Fibroblast of lung (primary cell): Measurements from ENCODE around the gene ZSCAN4. TPM values are rescaled to one million over a fixed set of nuclear protein-coding genes. Genes with fewer than 3 reads are reported as not detected.
A peak's percentile ranks its signal among the peaks of the same experiment; 100 is the strongest.

ENCODE experiments used
- DNase-seq, 2 donors: peaks; one replicate each; pipeline versions ENCODE4 v3.0.0 to v3.0.0-alpha.2; 2010; ENCODE audit warnings: low read depth in 2 of 2
- H2AFZ ChIP-seq: 2 replicates; pipeline ENCODE4 v1.5.1; 2012; ENCODE audit warnings: low read length, control low read depth, inconsistent platforms
- H3K27ac ChIP-seq: 2 replicates; pipeline ENCODE4 v1.5.1; 2011; ENCODE audit warnings: low read length, control low read depth; ENCODE audit not compliant: insufficient read depth
- H3K27me3 ChIP-seq: 2 replicates; pipeline ENCODE4 v1.5.1; 2011; ENCODE audit warnings: mild to moderate bottlenecking, low read length; ENCODE audit not compliant: control insufficient read depth, insufficient read depth
- H3K36me3 ChIP-seq: 2 replicates; pipeline ENCODE4 v1.5.1; 2011; ENCODE audit warnings: low read length; ENCODE audit not compliant: control insufficient read depth, insufficient read depth
- H3K4me1 ChIP-seq: 2 replicates; pipeline ENCODE4 v1.5.1; 2011; ENCODE audit warnings: low read length; ENCODE audit not compliant: control insufficient read depth, insufficient read depth; ENCODE audit errors: extremely low read depth
- H3K4me2 ChIP-seq: 2 replicates; pipeline ENCODE4 v1.5.1; 2011; ENCODE audit warnings: low read length, control low read depth; ENCODE audit not compliant: insufficient read depth; ENCODE audit errors: extremely low read depth
- H3K4me3 ChIP-seq, 4 experiments: fragments of 200-600 bp in 1 of 4; sonication (generic) in 1 of 4; replicated peaks in 1 of 4; 2 replicates each; pipeline ENCODE4 v1.5.1; 2011 to 2016; ENCODE audit warnings: low read length in 4 of 4, low read depth in 3 of 4, mild to moderate bottlenecking in 3 of 4, control low read depth in 2 of 4, inconsistent platforms in 1 of 4, mixed read lengths in 1 of 4; ENCODE audit not compliant: insufficient read depth in 1 of 4; ENCODE audit errors: control extremely low read depth in 1 of 4
- H3K79me2 ChIP-seq: 2 replicates; pipeline ENCODE4 v1.5.1; 2012; ENCODE audit warnings: mild to moderate bottlenecking, low read length, inconsistent platforms; ENCODE audit not compliant: control insufficient read depth, insufficient read depth
- H3K9ac ChIP-seq: 2 replicates; pipeline ENCODE4 v1.5.1; 2011; ENCODE audit warnings: mild to moderate bottlenecking, low read length, control low read depth; ENCODE audit not compliant: insufficient read depth
- H3K9me3 ChIP-seq: 2 replicates; pipeline ENCODE4 v1.5.1; 2012; ENCODE audit warnings: low read depth, low read length; ENCODE audit not compliant: control insufficient read depth, insufficient read depth
- H4K20me1 ChIP-seq: 2 replicates; pipeline ENCODE4 v1.5.1; 2011; ENCODE audit warnings: low read length; ENCODE audit not compliant: control insufficient read depth, insufficient read depth; ENCODE audit errors: extremely low read depth
- CTCF ChIP-seq, 2 donors: IDR thresholded peaks in 1 of 2; conservative IDR thresholded peaks in 1 of 2; 1 replicate in 1 of 2; 2 replicates in 1 of 2; pipeline ENCODE4 v1.5.1; 2011 to 2012; ENCODE audit warnings: low read length in 2 of 2, control low read depth in 1 of 2, inconsistent platforms in 1 of 2, low read depth in 1 of 2, mild to moderate bottlenecking in 1 of 2
- EZH2 ChIP-seq: IDR thresholded peaks from 2 replicates; pipeline ENCODE4 v1.5.1; 2012; ENCODE audit warnings: low read length, control low read depth, mild to moderate bottlenecking; ENCODE audit errors: missing control alignments
- polyA minus RNA-seq: library from RNA; depleted of rRNA, polyadenylated mRNA; stranded (reverse); fragments of >200 nt; gene quantifications from 2 replicates; pipeline ENCODE4 v1.2.3, GENCODE V29; 2011; ENCODE audit warnings: low replicate concordance
- polyA plus RNA-seq, 2 donors: library from polyadenylated mRNA; depleted of rRNA in 1 of 2; stranded (reverse) in 1 of 2; unstranded in 1 of 2; fragments of >200 nt; gene quantifications; 2 replicates each; pipeline ENCODE4 v1.2.1, GENCODE V29; 2011 to 2012; ENCODE audit warnings: missing spikeins in 1 of 2
- total RNA-seq: library from RNA; depleted of rRNA; stranded (reverse); fragments of >200 nt; gene quantifications from 2 replicates; pipeline ENCODE4 v1.2.1, GENCODE V29; 2014

The ZSCAN4 gene, protein sequence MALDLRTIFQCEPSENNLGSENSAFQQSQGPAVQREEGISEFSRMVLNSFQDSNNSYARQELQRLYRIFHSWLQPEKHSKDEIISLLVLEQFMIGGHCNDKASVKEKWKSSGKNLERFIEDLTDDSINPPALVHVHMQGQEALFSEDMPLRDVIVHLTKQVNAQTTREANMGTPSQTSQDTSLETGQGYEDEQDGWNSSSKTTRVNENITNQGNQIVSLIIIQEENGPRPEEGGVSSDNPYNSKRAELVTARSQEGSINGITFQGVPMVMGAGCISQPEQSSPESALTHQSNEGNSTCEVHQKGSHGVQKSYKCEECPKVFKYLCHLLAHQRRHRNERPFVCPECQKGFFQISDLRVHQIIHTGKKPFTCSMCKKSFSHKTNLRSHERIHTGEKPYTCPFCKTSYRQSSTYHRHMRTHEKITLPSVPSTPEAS
- total RNA-seq (not detected in 2 replicates), polyA plus RNA-seq (not detected in 2 replicates), polyA minus RNA-seq (not detected in 2 replicates)
- polyA plus RNA-seq (2012), result not detected in 2 replicates

GRCh38 chr19:57668635-57669034 is at the start of gene ZSCAN4:
TSS of gene ZSCAN4 (plus strand) at chr19:57668935. CDS start at chr19:57676146, 7,211 bp downstream.
- TF ChIP-seq EZH2 (no peak), CTCF (conservative IDR thresholded peaks at IDR 0.05 in 1 of 2, IDR thresholded peaks at IDR 0.05 in 1 of 2; ENCODE audit: low read depth in 1 of 2, low read length in 2 of 2) (no peak)
- DNase-seq, result no peak
- no peak within 1 kb of the TSS for H3K27ac ChIP-seq

GRCh38 chr19:57620673-57621348 is 47.9 kb upstream of the ZSCAN4 start:
- peak; percentile 21 to 47 for DNase-seq
- Histone ChIP-seq H3K27me3 (no peaks in the 10 kb centered on the region), H3K9ac (no peak overlapping the region), H2AFZ (no peak overlapping the region), H3K79me2 (peaks cover 52% of the 10 kb centered on the region), H3K36me3 (peaks cover 20% of the 10 kb centered on the region), H4K20me1 (no peaks in the 10 kb centered on the region), H3K9me3 (peaks cover 20% of the 10 kb centered on the region), H3K4me3 (no peak overlapping the region), H3K4me1 (no peaks in the 10 kb centered on the region), H3K4me2 (no peak overlapping the region), H3K27ac (no peak overlapping the region)
- TF ChIP-seq EZH2 (no peak), CTCF (conservative IDR thresholded peaks at IDR 0.05 in 1 of 2, IDR thresholded peaks at IDR 0.05 in 1 of 2; ENCODE audit: low read depth in 1 of 2, low read length in 2 of 2) (no peak)

More at GRCh38 chr19:57668635-57669034, at the start of gene ZSCAN4:
- H3K36me3 ChIP-seq, result no peaks in the 10 kb centered on the region
- no peak within 1 kb of the TSS for H3K4me3 ChIP-seq
- no peaks in the 10 kb centered on the region for H4K20me1 ChIP-seq
- no peaks in the 10 kb centered on the region for H3K27me3 ChIP-seq
- no peaks in the 10 kb centered on the region for H3K4me1 ChIP-seq
- H3K9ac ChIP-seq, result no peak within 1 kb of the TSS
- no peak within 1 kb of the TSS for H2AFZ ChIP-seq
- no peaks in the 10 kb centered on the region for H3K9me3 ChIP-seq
- no peak within 1 kb of the TSS for H3K4me2 ChIP-seq
- H3K79me2 ChIP-seq, result no peaks in the 10 kb centered on the region

DNA sequence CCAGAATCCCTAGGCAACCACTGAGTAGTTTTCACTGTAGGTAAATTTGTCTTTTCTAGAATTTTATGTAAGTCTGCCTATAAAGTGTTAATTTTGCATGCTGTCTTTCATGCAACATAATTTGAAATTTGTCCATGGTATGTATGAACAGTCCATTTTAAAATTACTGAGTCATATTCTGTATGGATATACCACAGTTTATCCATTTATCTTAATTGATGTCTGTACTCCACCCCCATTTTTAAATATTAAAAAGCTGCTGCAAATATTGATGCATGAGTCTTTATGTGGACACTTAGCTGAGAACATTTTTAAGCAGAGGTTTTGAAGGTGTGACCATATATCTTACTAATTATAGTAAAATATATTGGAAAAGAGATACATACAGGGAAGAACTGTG is 45.6 kb upstream of the ZSCAN4 start:
- H3K4me1 ChIP-seq, result no peaks in the 10 kb centered on the region
- H3K4me2 ChIP-seq, result no peak overlapping the region
- peaks cover 30% of the 10 kb centered on the region for H3K79me2 ChIP-seq
- no peak for TF ChIP-seq CTCF (conservative IDR thresholded peaks at IDR 0.05 in 1 of 2, IDR thresholded peaks at IDR 0.05 in 1 of 2; ENCODE audit: low read depth in 1 of 2, low read length in 2 of 2)
- TF ChIP-seq EZH2, result no peak
- DNase-seq, result no peak
- H3K36me3 ChIP-seq, result peaks cover 13% of the 10 kb centered on the region
- no peak overlapping the region for H2AFZ ChIP-seq
- H3K9ac ChIP-seq, result no peak overlapping the region
- H3K27ac ChIP-seq, result no peak overlapping the region
- peaks cover 18% of the 10 kb centered on the region for H3K9me3 ChIP-seq
- no peaks in the 10 kb centered on the region for H3K27me3 ChIP-seq
- no peaks in the 10 kb centered on the region for H4K20me1 ChIP-seq
- H3K4me3 ChIP-seq, result no peak overlapping the region
